ENCODE data around the gene SYT3.
"Not testable (repeated sequence)": the region's sequence is repeated elsewhere in the genome, so short reads cannot be mapped to it uniquely, and the experiment has no call there.

GRCh38 chr19:50576769-50577168 lies 62.9 kb downstream of the SYT3 start:
- TF ChIP-seq, protein P1, sequence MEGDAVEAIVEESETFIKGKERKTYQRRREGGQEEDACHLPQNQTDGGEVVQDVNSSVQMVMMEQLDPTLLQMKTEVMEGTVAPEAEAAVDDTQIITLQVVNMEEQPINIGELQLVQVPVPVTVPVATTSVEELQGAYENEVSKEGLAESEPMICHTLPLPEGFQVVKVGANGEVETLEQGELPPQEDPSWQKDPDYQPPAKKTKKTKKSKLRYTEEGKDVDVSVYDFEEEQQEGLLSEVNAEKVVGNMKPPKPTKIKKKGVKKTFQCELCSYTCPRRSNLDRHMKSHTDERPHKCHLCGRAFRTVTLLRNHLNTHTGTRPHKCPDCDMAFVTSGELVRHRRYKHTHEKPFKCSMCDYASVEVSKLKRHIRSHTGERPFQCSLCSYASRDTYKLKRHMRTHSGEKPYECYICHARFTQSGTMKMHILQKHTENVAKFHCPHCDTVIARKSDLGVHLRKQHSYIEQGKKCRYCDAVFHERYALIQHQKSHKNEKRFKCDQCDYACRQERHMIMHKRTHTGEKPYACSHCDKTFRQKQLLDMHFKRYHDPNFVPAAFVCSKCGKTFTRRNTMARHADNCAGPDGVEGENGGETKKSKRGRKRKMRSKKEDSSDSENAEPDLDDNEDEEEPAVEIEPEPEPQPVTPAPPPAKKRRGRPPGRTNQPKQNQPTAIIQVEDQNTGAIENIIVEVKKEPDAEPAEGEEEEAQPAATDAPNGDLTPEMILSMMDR (optimal IDR thresholded peaks at IDR 0.05 in 1 of 3, IDR thresholded peaks at IDR 0.05 in 1 of 3, conservative IDR thresholded peaks at IDR 0.05 in 1 of 3; ENCODE audit: extremely low read depth in 1 of 3, insufficient read depth in 2 of 3, low read length in 3 of 3), result not testable (repeated sequence)
- not testable (repeated sequence) for TF ChIP-seq EZH2 (IDR thresholded peaks at IDR 0.05; ENCODE audit: low read length)
